Omental fat pad (tissue), 4 donors: ENCODE data around the gene CPT1B. TPM values are rescaled to one million over a fixed set of nuclear protein-coding genes. Genes with fewer than 3 reads are reported as not detected.

ENCODE experiments used
- ATAC-seq: fragments of 150-250 bp; one replicate; pipeline ENCODE4 v1.9.1; 2016; ENCODE audit warnings: mild to moderate bottlenecking, moderate library complexity; ENCODE audit not compliant: low FRiP score
- DNase-seq: peaks from one replicate; pipeline ENCODE4 v3.0.0-alpha.2; 2019; ENCODE audit warnings: low spot score
- CTCF ChIP-seq, 3 donors: fragments of 450-650 bp; IDR thresholded peaks; one replicate each; pipeline ENCODE4 v1.5.1; 2016 to 2017; ENCODE audit warnings: antibody characterized with exemption in 3 of 3, mild to moderate bottlenecking in 3 of 3, moderate library complexity in 2 of 3
- total RNA-seq, 4 donors: library from RNA; depleted of rRNA; stranded (reverse); fragments of >200 nt; gene quantifications; one replicate each; pipeline ENCODE4 v1.1.0, GENCODE V29; 2016

The CPT1B gene
- total RNA-seq, 4 donors from 2014 or later: 4.9 to 29.2 (median 10.8) TPM

- DNase-seq: no peak
- TF ChIP-seq CTCF (IDR thresholded peaks at IDR 0.05): no peak
- no peak for ATAC-seq
Observed at GRCh38 chr22:50556703-50557102, 21.5 kb downstream of the CPT1B start.

- no peak for TF ChIP-seq CTCF (IDR thresholded peaks at IDR 0.05)
- no peak for ATAC-seq
- no peak for DNase-seq
Observed at GRCh38 chr22:50553310-50553709, 24.9 kb downstream of the CPT1B start.

- no peak for DNase-seq
- TF ChIP-seq CTCF (IDR thresholded peaks at IDR 0.05): no peak
- ATAC-seq: no peak
Observed at GRCh38 chr22:50551160-50551752, 27.0 kb downstream of the CPT1B start.

- TF ChIP-seq CTCF (IDR thresholded peaks at IDR 0.05): no peak
- DNase-seq (no peak), ATAC-seq (no peak)
Observed at GRCh38 chr22:50550395-50550794, 27.8 kb downstream of the CPT1B start.

- no peak for DNase-seq
- no peak for ATAC-seq
- no peak for TF ChIP-seq CTCF (IDR thresholded peaks at IDR 0.05)
Observed at GRCh38 chr22:50548921-50549790, 29.1 kb downstream of the CPT1B start.

- DNase-seq: no peak
- TF ChIP-seq CTCF (IDR thresholded peaks at IDR 0.05): no peak
- ATAC-seq: no peak
Observed at GRCh38 chr22:50548040-50548920, 29.9 kb downstream of the CPT1B start.
